Fibroblast of skin of right biceps (primary cell): ENCODE results near the gene RAET1G.
A peak's percentile ranks its signal among the peaks of the same experiment; 100 is the strongest.

Experiments
- DNase-seq: peaks from one replicate; pipeline ENCODE4 v3.0.0-alpha.2; 2013

RAET1G gene

DNA sequence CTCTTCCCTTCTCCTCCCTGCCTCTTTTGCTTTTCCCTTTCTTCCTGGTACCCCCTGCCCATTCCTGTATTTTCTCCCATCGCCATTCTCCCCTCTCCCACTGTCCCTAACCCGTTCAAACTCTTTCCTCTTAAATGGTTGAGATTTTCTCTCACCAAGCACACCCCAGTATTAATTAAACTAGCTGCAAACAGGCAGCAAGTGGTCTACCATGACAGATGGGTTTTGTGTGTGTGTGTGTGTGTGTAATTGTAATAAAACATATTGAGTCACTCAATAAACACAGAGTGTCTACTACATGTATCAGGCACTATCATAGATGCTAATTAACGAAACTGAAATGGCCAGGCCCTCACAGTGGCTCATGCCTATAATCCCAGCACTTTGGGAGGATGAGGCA, 31.7 kb downstream of the RAET1G start:
- no peak for DNase-seq

DNA sequence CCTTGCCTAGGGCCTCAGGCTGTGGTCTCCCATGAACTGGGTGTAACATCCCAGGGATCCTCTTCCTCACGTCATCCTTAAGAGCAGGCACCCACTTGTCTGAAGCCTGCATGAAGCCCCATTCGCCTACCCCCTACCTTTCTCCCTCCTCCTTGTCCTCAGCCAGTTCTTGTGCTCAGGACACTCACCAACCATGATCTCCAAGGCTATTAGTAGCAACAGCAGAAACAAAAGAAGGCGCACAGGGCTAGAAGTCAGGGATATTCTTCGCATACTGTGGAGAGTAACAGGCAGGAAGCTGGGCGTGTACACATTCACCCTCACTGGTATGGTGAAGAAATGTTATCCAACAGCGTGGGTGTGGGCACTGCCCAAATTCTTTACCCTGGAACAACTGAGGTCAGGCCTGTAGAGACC, 32.3 kb downstream of the RAET1G start:
- DNase-seq: no peak

DNA sequence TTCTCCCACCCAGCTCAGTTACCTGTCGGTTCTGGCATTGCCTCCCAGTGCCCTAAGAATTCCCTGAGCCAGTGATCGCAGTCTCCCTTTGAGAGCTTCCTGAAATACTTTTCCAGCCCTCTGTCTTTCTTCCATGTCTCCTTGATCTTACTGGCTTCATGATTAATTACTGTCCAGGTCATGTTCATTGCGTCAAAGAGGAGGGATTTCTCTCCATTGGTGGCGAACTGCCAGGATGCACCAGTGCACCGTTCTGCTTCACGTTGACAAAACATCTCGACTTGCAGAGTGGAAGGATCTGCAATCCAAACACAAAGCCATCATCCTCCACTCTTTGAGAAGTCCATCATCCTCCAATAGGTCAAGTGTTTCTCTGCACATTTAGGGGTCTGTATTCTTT, 33.6 kb downstream of the RAET1G start:
- no peak for DNase-seq

- peak; percentile 36 for DNase-seq
These were observed 34.3 kb downstream of the RAET1G start for GRCh38 chr6:149888659-149889058.

DNA sequence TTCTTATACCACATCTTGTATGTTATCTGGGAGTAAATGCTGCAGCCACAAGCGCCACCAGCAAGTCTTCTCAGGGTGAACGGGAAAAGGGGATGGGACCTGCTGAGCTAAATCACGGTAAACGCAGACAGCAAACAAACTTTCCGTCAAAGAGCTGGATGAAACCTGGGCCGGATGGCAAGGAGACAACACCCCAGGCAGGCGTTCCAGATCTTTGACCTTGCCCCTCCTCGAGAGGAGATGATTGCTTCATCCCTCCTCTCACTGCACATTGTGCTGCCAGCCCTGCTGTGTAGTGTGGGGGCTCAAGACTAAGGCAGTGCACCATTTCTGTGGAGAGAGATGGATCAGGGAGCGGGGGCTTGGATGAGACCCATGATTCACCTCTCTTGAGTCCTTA, 34.8 kb downstream of the RAET1G start:
- no peak for DNase-seq

DNA sequence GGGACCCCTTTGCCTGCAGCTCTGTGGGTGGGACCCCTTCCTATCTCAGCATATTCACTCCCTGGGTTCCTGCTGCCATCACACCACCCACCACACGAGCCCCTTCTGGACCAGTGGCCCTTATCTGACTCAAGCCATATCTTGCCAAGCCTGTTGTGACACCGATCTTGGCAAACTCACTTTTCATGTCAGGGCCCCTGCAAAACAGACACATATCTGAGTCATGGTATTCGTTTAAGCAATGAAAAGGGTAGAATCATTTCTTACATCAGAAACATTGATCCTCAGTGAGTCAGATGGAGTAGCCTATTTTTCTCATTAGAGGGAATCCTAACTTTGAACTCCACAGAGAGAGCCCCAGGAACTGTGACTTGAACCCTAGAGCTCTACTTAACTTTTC, 35.6 kb downstream of the RAET1G start:
- DNase-seq: peak; percentile 74

DNA sequence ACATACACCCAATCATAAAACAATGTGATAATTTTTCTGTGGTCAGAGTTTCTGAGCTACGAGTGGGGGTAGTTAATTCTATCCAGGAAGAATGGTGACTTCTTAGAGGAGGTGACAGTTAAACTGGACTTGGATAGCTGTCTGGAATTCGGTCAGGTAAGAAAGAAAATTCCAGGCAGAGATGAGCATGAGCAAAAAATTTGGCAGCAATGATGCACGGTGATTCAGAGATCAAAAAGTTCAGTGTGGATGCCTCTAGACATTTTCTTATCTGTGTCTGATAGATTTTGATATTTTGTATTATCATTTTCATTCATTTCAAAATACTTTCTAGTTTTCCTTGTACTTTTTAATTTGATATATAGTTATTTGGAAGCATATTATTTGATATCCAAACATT, 37.0 kb downstream of the RAET1G start:
- DNase-seq: no peak

DNA sequence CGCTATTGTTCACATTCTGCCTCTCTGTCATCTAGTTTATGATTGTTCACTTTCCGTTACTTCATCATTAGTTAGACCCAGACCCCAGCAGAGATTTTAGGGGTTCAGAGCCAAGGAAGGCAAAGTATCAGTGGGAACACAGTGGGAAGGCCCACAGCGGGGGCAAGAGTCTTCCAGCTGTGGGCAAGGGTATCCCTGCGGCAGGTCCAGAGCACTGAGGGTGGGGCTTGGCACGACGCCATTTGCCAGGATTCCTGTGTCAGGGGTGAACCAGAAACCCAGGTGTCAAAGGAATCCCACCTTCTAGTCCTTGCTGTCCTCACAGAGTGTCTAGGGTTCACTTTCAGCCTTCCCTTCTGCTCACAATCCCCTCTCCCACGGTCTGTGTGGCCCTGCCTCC, 38.3 kb downstream of the RAET1G start:
- DNase-seq: no peak

- DNase-seq: peak; percentile 43
These were observed 38.7 kb downstream of the RAET1G start for GRCh38 chr6:149884215-149884614.

- DNase-seq: no peak
These were observed 41.1 kb downstream of the RAET1G start for GRCh38 chr6:149881860-149882259.

DNA sequence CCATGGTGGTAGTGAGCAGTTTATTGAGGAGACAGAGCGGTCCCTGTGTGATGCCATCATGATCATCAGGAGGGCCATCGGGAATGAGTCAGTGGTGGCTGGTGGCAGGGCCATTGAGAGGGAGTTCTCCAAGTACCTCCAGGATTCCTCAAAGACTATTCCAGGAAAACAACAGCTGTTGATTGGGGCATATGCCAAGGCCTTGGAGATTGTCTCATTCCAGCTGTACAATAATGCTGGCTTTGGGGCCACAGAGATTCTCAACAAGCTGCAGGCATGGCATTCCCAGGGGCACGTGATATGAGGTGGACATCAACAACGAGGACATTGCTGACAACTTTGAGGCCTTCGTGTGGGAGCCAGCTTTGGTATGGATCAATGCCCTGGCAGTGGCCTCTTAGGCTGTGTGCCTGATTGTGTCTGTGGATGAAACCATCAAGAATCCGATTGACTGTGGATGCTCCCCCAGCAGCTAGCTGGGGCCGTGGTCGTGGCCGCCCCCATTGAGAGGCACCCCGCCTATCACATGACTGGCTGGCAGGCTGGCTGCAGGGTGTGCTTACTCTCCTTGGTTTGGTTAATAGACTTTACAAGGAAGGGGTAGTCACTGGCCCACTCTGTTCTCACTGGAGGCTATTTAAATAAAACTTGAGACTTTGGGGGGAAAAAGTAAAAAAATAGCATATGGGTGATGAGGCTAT, 41.7 kb downstream of the RAET1G start:
- DNase-seq: no peak

DNA sequence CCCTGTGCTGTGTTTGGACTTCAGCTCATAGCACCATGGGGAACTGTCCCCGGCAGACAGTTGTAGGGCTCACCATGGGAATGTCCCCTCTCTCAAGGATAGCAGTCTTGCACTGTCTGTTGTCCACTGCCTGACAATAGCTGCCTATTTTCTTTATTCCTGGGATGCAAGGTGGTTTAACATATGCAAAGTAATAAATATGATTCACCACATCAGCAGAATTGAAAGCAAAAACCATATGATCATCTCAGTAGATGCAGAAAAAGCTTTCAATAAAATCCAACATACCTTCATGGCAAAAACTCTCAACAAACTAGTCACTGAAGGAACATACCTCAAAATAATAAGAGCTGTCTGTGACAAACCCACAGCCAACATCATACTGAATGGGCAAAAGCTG, 45.3 kb downstream of the RAET1G start:
- no peak for DNase-seq

DNA sequence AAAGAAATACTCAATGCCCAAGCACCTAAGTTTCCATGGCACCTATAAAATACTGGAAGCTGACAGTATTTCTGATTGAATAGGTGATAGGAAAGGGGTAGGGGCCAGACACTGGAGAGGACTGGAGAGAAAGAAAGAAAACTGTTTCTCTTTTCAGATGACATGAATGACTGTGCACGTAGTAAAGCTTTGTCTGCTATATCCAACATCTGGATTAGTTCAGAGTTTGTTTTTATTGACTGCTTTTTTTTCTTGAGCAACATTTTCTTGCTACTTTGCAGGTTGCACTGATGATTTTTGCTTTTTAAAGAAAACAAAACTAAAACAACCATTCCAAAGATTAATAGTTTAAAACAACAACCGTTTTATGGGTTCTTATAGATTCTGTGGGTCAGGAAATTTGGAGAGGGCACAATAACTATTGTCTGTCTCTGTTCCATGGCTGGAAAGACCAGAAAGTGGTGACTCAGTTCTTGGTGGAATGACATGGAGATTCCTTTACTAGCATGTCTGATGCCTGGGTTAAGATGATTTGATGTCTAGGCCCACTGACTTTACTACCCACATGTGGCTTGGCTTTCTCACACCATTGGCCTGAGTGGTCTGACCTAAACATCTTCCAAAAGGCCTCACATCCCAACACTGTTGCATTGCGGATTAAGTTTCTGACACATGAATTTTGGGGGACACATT, 46.5 kb downstream of the RAET1G start:
- DNase-seq: no peak

- no peak for DNase-seq
These were observed 50.7 kb downstream of the RAET1G start for GRCh38 chr6:149872233-149872632.

GRCh38 chr6:149871182-149871581, 51.7 kb downstream of the RAET1G start:
- DNase-seq: no peak

GRCh38 chr6:149869275-149869892, 53.5 kb downstream of the RAET1G start:
- no peak for DNase-seq

DNA sequence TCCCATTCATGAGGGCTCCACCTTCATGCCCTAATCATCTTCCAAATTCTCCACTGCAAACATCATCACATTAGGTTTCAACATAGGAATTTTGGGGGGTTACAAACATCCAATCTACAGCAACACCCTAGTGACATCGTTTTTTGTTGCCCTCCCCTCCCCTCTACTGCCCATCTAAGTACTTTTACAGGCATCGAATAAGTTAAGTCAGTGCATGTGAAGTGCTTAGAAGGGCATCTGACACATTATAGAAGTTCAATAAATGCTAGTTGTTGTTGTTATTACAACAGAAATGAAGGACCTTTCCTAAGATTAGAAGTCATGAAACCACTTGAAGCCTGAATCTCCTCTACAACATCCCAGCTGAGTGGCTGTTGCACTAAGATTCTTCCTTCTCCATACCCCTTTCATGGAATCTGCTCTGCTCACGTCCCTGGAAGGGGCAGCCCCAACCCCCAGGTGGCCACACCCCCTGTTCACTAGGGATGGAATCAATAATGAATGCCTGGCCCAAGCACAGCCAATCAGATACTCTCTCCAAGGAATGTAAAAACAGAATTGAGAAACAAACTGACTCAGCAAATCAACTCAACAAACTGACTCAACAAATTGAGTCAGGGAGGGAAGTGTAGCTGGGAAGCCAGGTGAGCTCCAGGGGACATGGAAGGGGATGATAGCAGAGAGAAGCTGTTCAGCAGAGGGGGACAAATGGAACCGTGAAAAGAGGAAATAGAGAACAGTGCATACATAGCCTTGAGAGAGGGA, 54.9 kb downstream of the RAET1G start:
- peak; percentile 48 for DNase-seq
